Testis (tissue), 2 donors: ENCODE measurements around the gene HIF1AN.

Experiments
- CTCF ChIP-seq, 3 experiments: fragments of 450-650 bp in 2 of 3; fragments of 200-600 bp in 1 of 3; sonication (generic) in 1 of 3; IDR thresholded peaks; one replicate each; pipeline ENCODE4 v1.5.1; 2016 to 2019; ENCODE audit warnings: antibody characterized with exemption in 3 of 3, mild to moderate bottlenecking in 2 of 3, moderate library complexity in 1 of 3
- POLR2A ChIP-seq: fragments of 450-650 bp; IDR thresholded peaks from one replicate; pipeline ENCODE4 v1.6.1; 2017; ENCODE audit warnings: antibody characterized with exemption, mild to moderate bottlenecking, moderate library complexity

DNA sequence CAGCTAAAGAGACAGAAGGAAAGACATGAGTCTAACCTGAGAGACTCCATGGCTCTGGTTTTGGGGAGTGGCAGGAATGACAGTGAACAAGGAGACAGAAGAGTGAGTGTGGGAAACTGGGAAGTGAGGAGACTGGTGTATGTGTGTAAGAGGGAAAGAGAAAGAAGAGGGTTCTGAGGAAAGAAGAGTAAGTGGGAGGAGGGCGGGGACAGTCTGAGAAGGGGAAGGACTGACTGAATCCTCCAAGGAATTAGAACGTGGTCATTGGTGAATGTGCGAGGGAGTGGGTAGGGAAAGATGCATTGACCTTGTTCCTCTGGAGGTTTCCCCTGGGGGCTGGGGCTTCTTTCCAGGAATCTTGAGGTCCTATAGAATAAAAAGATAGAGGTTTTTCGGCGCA is 46.3 kb upstream of the HIF1AN start:
- TF ChIP-seq CTCF (IDR thresholded peaks at IDR 0.05) (no peak), POLR2A (no peak)
